ENCODE measurements around the gene STAMBPL1.
A peak's percentile ranks its signal among the peaks of the same experiment; 100 is the strongest.
"Not testable (repeated sequence)": the region's sequence is repeated elsewhere in the genome, so short reads cannot be mapped to it uniquely, and the experiment has no call there.

Gene STAMBPL1

GRCh38 chr10:88881320-88881719 is 1.3 kb downstream of the STAMBPL1 start:
- Histone ChIP-seq H3K9me3 (no peaks in the 10 kb centered on the region), H3K27ac (peak overlapping the region; percentile 82 to 83), H3K27me3 (no peaks in the 10 kb centered on the region), H3K4me3 (peak overlapping the region; percentile 62 to 84), H3K36me3 (no peaks in the 10 kb centered on the region), H3K4me1 (peaks cover 0 to 28% (median 7%) of the 10 kb centered on the region in 4 donors)
- no peak for TF ChIP-seq CTCF (IDR thresholded peaks at IDR 0.05)
- intact Hi-C loops (cut with DNase I; ENCODE audit: low total_unique reads), result no loop called here
- DNase-seq, result no peak

GRCh38 chr10:88881922-88882645 is 2.0 kb downstream of the STAMBPL1 start:
- Histone ChIP-seq H3K4me3 (no peak overlapping the region), H3K9me3 (no peaks in the 10 kb centered on the region), H3K27ac (peak overlapping the region in 1 of 2 donors; percentile 82), H3K36me3 (no peaks in the 10 kb centered on the region), H3K4me1 (peaks cover 0 to 28% (median 7%) of the 10 kb centered on the region in 4 donors), H3K27me3 (no peaks in the 10 kb centered on the region)
- intact Hi-C loops (cut with DNase I; ENCODE audit: low total_unique reads), result no loop called here
- TF ChIP-seq CTCF (IDR thresholded peaks at IDR 0.05), result no peak
- no peak for DNase-seq

- intact Hi-C loops (cut with DNase I; ENCODE audit: low total_unique reads); DNase-seq; H3K27me3 ChIP-seq; H3K9me3 ChIP-seq; H3K4me3 ChIP-seq; H3K36me3 ChIP-seq: not testable (repeated sequence)
- H3K27ac ChIP-seq, result peak overlapping the region in 1 of 2 donors; percentile 82
- H3K4me1 ChIP-seq, result peaks cover 0 to 28% (median 7%) of the 10 kb centered on the region in 4 donors
These were observed 2.8 kb downstream of the STAMBPL1 start for GRCh38 chr10:88882646-88883447.

- H3K27me3 ChIP-seq, result no peaks in the 10 kb centered on the region
- TF ChIP-seq CTCF (IDR thresholded peaks at IDR 0.05), result no peak
- peaks cover 0 to 28% (median 7%) of the 10 kb centered on the region in 4 donors for H3K4me1 ChIP-seq
- no peaks in the 10 kb centered on the region for H3K9me3 ChIP-seq
- no peaks in the 10 kb centered on the region for H3K36me3 ChIP-seq
- intact Hi-C loops (cut with DNase I; ENCODE audit: low total_unique reads), result no loop called here
- no peak for DNase-seq
- H3K4me3 ChIP-seq, result no peak overlapping the region
- H3K27ac ChIP-seq, result no peak overlapping the region
These were observed 3.4 kb downstream of the STAMBPL1 start for GRCh38 chr10:88883448-88883809.

- TF ChIP-seq CTCF (IDR thresholded peaks at IDR 0.05), result no peak
- intact Hi-C loops (cut with DNase I; ENCODE audit: low total_unique reads), result no loop called here
- H3K27ac ChIP-seq, result no peak overlapping the region
These were observed 6.5 kb downstream of the STAMBPL1 start for GRCh38 chr10:88886557-88886956.

GRCh38 chr10:88888810-88889445 is 8.9 kb downstream of the STAMBPL1 start:
- Histone ChIP-seq H3K27me3 (no peaks in the 10 kb centered on the region), H3K36me3 (no peaks in the 10 kb centered on the region), H3K4me3 (no peak overlapping the region), H3K9me3 (no peaks in the 10 kb centered on the region), H3K4me1 (no peaks in the 10 kb centered on the region), H3K27ac (no peak overlapping the region)
- no peak for DNase-seq
- intact Hi-C loops (cut with DNase I; ENCODE audit: low total_unique reads), result no loop called here
- TF ChIP-seq CTCF (IDR thresholded peaks at IDR 0.05), result no peak

More at GRCh38 chr10:88886557-88886956, 6.5 kb downstream of the STAMBPL1 start:
- no peaks in the 10 kb centered on the region for H3K9me3 ChIP-seq
- H3K27me3 ChIP-seq, result no peaks in the 10 kb centered on the region
- DNase-seq, result no peak
- H3K36me3 ChIP-seq, result no peaks in the 10 kb centered on the region
- H3K4me1 ChIP-seq, result peaks cover 0 to 11% (median 1%) of the 10 kb centered on the region in 4 donors
- H3K4me3 ChIP-seq, result no peak overlapping the region
